Heart right ventricle (tissue), 16 donors: ENCODE measurements around the gene ITGAL. TPM values are rescaled to one million over a fixed set of nuclear protein-coding genes. Genes with fewer than 3 reads are reported as not detected.

Experiments used
- ATAC-seq, 8 donors: fragments of 200-7000 bp; cut with Tn5 transposase; one replicate each; pipeline ENCODE4 v1.9.1; 2020; ENCODE audit warnings: mild to moderate bottlenecking in 8 of 8, moderate library complexity in 8 of 8, moderate number of reproducible peaks in 1 of 8
- DNase-seq, 2 donors: peaks; one replicate each; pipeline ENCODE4 v3.0.0-alpha.2; 2020
- H3K27ac ChIP-seq, 10 donors: fragments of 200-600 bp; sonication (generic) in 2 of 10; one replicate each; pipeline versions ENCODE4 v1.5.0 to v1.8.0; 2020 to 2022; ENCODE audit warnings: mild to moderate bottlenecking in 3 of 10
- H3K27me3 ChIP-seq, 7 donors: fragments of 200-600 bp; one replicate each; pipeline ENCODE4 v1.8.0; 2021 to 2022; ENCODE audit warnings: mild to moderate bottlenecking in 2 of 7
- H3K36me3 ChIP-seq, 9 donors: fragments of 200-600 bp; sonication (generic) in 1 of 9; one replicate each; pipeline versions ENCODE4 v1.5.0 to v1.8.0; 2020 to 2022; ENCODE audit warnings: mild to moderate bottlenecking in 2 of 9
- H3K4me1 ChIP-seq, 9 donors: fragments of 200-600 bp; sonication (generic) in 1 of 9; one replicate each; pipeline versions ENCODE4 v1.5.0 to v1.8.0; 2020 to 2022; ENCODE audit warnings: mild to moderate bottlenecking in 4 of 9
- H3K4me3 ChIP-seq, 10 donors: fragments of 200-600 bp; sonication (generic) in 2 of 10; one replicate each; pipeline versions ENCODE4 v1.5.0 to v1.8.0; 2020 to 2022; ENCODE audit warnings: mild to moderate bottlenecking in 7 of 10, moderate library complexity in 2 of 10
- H3K9me3 ChIP-seq, 11 donors: fragments of 200-600 bp in 10 of 11; sonication (generic) in 2 of 11; one replicate each; pipeline versions ENCODE4 v1.5.0 to v1.8.0; 2013 to 2022; ENCODE audit warnings: mild to moderate bottlenecking in 2 of 11, control low read depth in 1 of 11, moderate library complexity in 1 of 11
- CTCF ChIP-seq, 9 donors: fragments of 200-600 bp; sonication (generic) in 2 of 9; IDR thresholded peaks; one replicate each; pipeline versions ENCODE4 v1.5.0 to v1.8.0; 2021 to 2022; ENCODE audit warnings: antibody characterized with exemption in 9 of 9, mild to moderate bottlenecking in 5 of 9, moderate library complexity in 1 of 9
- WGBS, 2 donors: extraction: QIAGEN DNeasy Blood & Tissue Kit; methylation state at CpG; one replicate each; pipeline ENCODE4 v1.1.7; 2013; ENCODE audit warnings: inconsistent platforms in 1 of 2; 5-methylcytosine and 5-hydroxymethylcytosine counted together
- intact Hi-C, 10 donors: fragments of 100-400 bp; cut with DNase I; formaldehyde crosslinking; loops; one replicate each; pipeline versions ENCODE4 v1.11.1 to v1.14.2; 2022
- polyA plus RNA-seq, 2 donors: library from polyadenylated mRNA; stranded (reverse); fragments of 200-250 nt; gene quantifications; one replicate each; pipeline ENCODE4 v1.2.3, GENCODE V29; 2013
- total RNA-seq, 10 donors: library from RNA; stranded (reverse); fragmentation: NEBNext Ultra II Directional in 3 of 10; extraction: Animal tissue kit (Norgen Biotek cat#: 25700) in 3 of 10; gene quantifications; one replicate each; pipeline versions ENCODE4 v1.2.1 to v1.2.4, GENCODE V29; 2021 to 2023
- donor health status: Arrhythmogenic right ventricular cardiomyopathy.
- donor health status: ischemic (EF 13 %, LVEDD 7.1; RV severe dilation, severe dysfunction).
- donor health status: healthy with polysubstance abuse.
- donor health status: DM: no; HTN: yes; CAD: no.
- donor health status: DM: no; HTN: no; CAD: no.
- donor health status: ischemic (EF 25% LVEDD 6.9; RV normal size, moderate dysfunction).
- donor health status: ischemic (EF 25% LVEDD 5.7; RV mildly dilated, moderate dysfunction).
- donor health status: healthy.
- donor health status: DM: yes; HTN: yes; CAD: no.
- donor health status: Ischemic cardiomyopathy.
- donor health status: ischemic (EF 35%, LVEDD 5.7; RV mildly dilated, moderate dysfunction).
- donor health status: nonischemic (EF 11% LVEDD 7.7; RV severe dilation, severe dysfunction).
- donor health status: DM: yes; HTN: yes; CAD: no.
- donor health status: PGD.
- donor health status: ischemic (EF 29% LVEDD 5.4; RV normal size, mild dysfunction).
- donor health status: nonischemic (EF 23%, LVEDD 6.1; RV moderate dilation, normal function).

Gene ITGAL
- total and polyA plus RNA-seq, 12 donors = 0.52 to 18.2 (median 1.6) TPM

- H3K27ac ChIP-seq = no peak overlapping the region
- intact Hi-C loops = no loop called here
- TF ChIP-seq CTCF (IDR thresholded peaks at IDR 0.05) = no peak
- H3K9me3 ChIP-seq = no peaks in the 10 kb centered on the region
- ATAC-seq (no peak), DNase-seq (no peak)
- H3K27me3 ChIP-seq = peaks cover 0 to 39% (median 14%) of the 10 kb centered on the region in 7 donors
- H3K36me3 ChIP-seq = peaks cover 0 to 65% (median 0%) of the 10 kb centered on the region in 9 donors
- peaks cover 0 to 12% (median 0%) of the 10 kb centered on the region in 9 donors for H3K4me1 ChIP-seq
- no peak overlapping the region for H3K4me3 ChIP-seq
- WGBS, 2 donors = 89% methylated on average over 12 of the region's 12 CpGs
Observed at GRCh38 chr16:30478766-30479478, 6.4 kb downstream of the ITGAL start.

GRCh38 chr16:30481381-30481780 lies 8.8 kb downstream of the ITGAL start:
- Histone ChIP-seq H3K27ac (no peak overlapping the region), H3K36me3 (peaks cover 0 to 74% (median 0%) of the 10 kb centered on the region in 9 donors), H3K27me3 (peaks cover 0 to 23% (median 0%) of the 10 kb centered on the region in 7 donors), H3K4me1 (peaks cover 0 to 8% (median 0%) of the 10 kb centered on the region in 9 donors), H3K9me3 (no peaks in the 10 kb centered on the region), H3K4me3 (no peak overlapping the region)
- intact Hi-C loops = loop anchor here in 1 of 10 donors (10.0 kb wide), 1 partner anchor 47 kb away; the partner anchor contains the start of gene DCTPP1
- DNase-seq (no peak), ATAC-seq (no peak)
- WGBS, 2 donors = 86 to 91% methylated on average over 5 of the region's 5 CpGs
- TF ChIP-seq CTCF (IDR thresholded peaks at IDR 0.05) = no peak

- Histone ChIP-seq H3K36me3 (peaks cover 0 to 76% (median 0%) of the 10 kb centered on the region in 9 donors), H3K27ac (no peak overlapping the region), H3K9me3 (no peaks in the 10 kb centered on the region), H3K4me3 (no peak overlapping the region), H3K4me1 (peaks cover 0 to 8% (median 0%) of the 10 kb centered on the region in 9 donors), H3K27me3 (peaks cover 0 to 14% (median 0%) of the 10 kb centered on the region in 7 donors)
- no peak for ATAC-seq
- peak in 1 of 9 donors; percentile 9 for TF ChIP-seq CTCF (IDR thresholded peaks at IDR 0.05)
- 86 to 87% methylated on average over 3 of the region's 3 CpGs for WGBS, 2 donors
- no peak for DNase-seq
- intact Hi-C loops = loop anchor here in 1 of 10 donors (10.0 kb wide), 1 partner anchor 48 kb away; the partner anchor contains the start of gene DCTPP1
Observed at GRCh38 chr16:30482366-30482765, 9.8 kb downstream of the ITGAL start.

GRCh38 chr16:30484887-30485286 lies 12.3 kb downstream of the ITGAL start:
- Histone ChIP-seq H3K9me3 (no peaks in the 10 kb centered on the region), H3K27me3 (peaks cover 0 to 8% (median 0%) of the 10 kb centered on the region in 7 donors), H3K27ac (no peak overlapping the region), H3K36me3 (peaks cover 0 to 94% (median 0%) of the 10 kb centered on the region in 9 donors), H3K4me3 (no peak overlapping the region), H3K4me1 (peaks cover 0 to 13% (median 0%) of the 10 kb centered on the region in 9 donors)
- ATAC-seq (no peak), DNase-seq (no peak)
- TF ChIP-seq CTCF (IDR thresholded peaks at IDR 0.05) = no peak
- intact Hi-C loops = loop anchor here in 1 of 10 donors (10.0 kb wide), 1 partner anchor 50 kb away; the partner anchor contains the start of gene DCTPP1
